SK-N-SH treated with all-trans-retinoic acid at 6 μM for 48 hours (cell line): ENCODE results near the gene AGL.

ENCODE experiments used
- CSDC2 ChIP-seq: fragments of 250-450 bp; sonication (Bioruptor Pico); IDR thresholded peaks from 2 replicates; pipeline ENCODE4 v1.5.0; 2020; ENCODE audit warnings: mild to moderate bottlenecking, moderate library complexity
- GLIS3 ChIP-seq: fragments of 250-450 bp; sonication (Bioruptor Pico); IDR thresholded peaks from 2 replicates; pipeline ENCODE4 v1.5.0; 2020; ENCODE audit warnings: mild to moderate bottlenecking, moderate library complexity
- ISL1 ChIP-seq: fragments of 250-450 bp; sonication (Bioruptor Pico); IDR thresholded peaks from 2 replicates; pipeline ENCODE4 v2.1.2; 2022; ENCODE audit warnings: mild to moderate bottlenecking, moderate library complexity
- OSR1 ChIP-seq: fragments of 250-450 bp; sonication (Bioruptor Pico); IDR thresholded peaks from 2 replicates; pipeline ENCODE4 v1.8.0; 2022; ENCODE audit warnings: moderate library complexity, mild to moderate bottlenecking, inconsistent platforms
- RARB ChIP-seq: fragments of 250-450 bp; sonication (Bioruptor Pico); IDR thresholded peaks from 2 replicates; pipeline ENCODE4 v1.8.0; 2021; ENCODE audit warnings: mild to moderate bottlenecking, moderate library complexity
- ZFP3 ChIP-seq: fragments of 250-450 bp; sonication (Bioruptor Pico); IDR thresholded peaks from 2 replicates; pipeline ENCODE4 v1.5.0; 2020; ENCODE audit warnings: mild to moderate bottlenecking, moderate library complexity
- ZFP30 ChIP-seq: fragments of 450-650 bp; formaldehyde crosslinking; IDR thresholded peaks from 2 replicates; pipeline ENCODE4 v1.5.0; 2022; ENCODE audit warnings: mild to moderate bottlenecking, moderate library complexity
- ZNF8 ChIP-seq: fragments of 450-650 bp; formaldehyde crosslinking; IDR thresholded peaks from 2 replicates; pipeline ENCODE4 v1.5.0; 2020; ENCODE audit warnings: mild to moderate bottlenecking, moderate library complexity
- TF ChIP-seq, protein P1 (sequence below): fragments of 250-450 bp; sonication (Bioruptor Pico); IDR thresholded peaks from 2 replicates; pipeline ENCODE4 v1.8.0; 2020; ENCODE audit warnings: mild to moderate bottlenecking, moderate library complexity, borderline replicate concordance
- TF ChIP-seq, protein P2 (sequence below): fragments of 250-450 bp; sonication (Bioruptor Pico); IDR thresholded peaks from 2 replicates; pipeline ENCODE4 v1.8.0; 2021; ENCODE audit warnings: low read depth, mild to moderate bottlenecking, moderate library complexity, borderline replicate concordance
- TF ChIP-seq, protein P3 (sequence below): fragments of 250-450 bp; sonication (Bioruptor Pico); IDR thresholded peaks from 2 replicates; pipeline ENCODE4 v1.5.1; 2020; ENCODE audit warnings: low read depth, mild to moderate bottlenecking, moderate library complexity

DNA sequence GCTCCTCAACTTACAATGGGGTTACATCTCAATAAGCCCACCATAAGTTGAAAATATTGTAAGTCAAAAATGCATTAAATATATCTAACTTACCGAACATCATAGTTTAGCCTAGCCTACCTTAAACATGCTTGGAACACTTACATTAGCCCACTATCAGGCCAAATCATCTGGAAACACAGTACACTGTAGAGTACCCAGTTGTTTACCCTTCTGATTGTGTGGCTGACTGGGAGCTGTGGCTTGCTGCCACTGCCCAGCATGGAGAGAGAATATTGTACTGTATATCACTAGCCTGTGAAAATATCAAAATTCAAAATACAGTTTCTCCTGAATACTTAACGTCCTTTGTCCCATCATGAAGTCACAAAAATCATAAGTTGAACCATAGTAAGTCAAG lies 43.3 kb upstream of the AGL start:
- TF ChIP-seq RARB (CRISPR knock-in tag) (no peak), CSDC2 (CRISPR knock-in tag) (no peak), ISL1 (CRISPR knock-in tag) (no peak), GLIS3 (CRISPR knock-in tag) (no peak), ZNF8 (no peak), OSR1 (CRISPR knock-in tag) (no peak), ZFP3 (no peak), ZFP30 (no peak)
- TF ChIP-seq, protein P1, sequence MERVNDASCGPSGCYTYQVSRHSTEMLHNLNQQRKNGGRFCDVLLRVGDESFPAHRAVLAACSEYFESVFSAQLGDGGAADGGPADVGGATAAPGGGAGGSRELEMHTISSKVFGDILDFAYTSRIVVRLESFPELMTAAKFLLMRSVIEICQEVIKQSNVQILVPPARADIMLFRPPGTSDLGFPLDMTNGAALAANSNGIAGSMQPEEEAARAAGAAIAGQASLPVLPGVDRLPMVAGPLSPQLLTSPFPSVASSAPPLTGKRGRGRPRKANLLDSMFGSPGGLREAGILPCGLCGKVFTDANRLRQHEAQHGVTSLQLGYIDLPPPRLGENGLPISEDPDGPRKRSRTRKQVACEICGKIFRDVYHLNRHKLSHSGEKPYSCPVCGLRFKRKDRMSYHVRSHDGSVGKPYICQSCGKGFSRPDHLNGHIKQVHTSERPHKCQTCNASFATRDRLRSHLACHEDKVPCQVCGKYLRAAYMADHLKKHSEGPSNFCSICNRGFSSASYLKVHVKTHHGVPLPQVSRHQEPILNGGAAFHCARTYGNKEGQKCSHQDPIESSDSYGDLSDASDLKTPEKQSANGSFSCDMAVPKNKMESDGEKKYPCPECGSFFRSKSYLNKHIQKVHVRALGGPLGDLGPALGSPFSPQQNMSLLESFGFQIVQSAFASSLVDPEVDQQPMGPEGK (CRISPR knock-in tag) = no peak
- TF ChIP-seq, protein P2, sequence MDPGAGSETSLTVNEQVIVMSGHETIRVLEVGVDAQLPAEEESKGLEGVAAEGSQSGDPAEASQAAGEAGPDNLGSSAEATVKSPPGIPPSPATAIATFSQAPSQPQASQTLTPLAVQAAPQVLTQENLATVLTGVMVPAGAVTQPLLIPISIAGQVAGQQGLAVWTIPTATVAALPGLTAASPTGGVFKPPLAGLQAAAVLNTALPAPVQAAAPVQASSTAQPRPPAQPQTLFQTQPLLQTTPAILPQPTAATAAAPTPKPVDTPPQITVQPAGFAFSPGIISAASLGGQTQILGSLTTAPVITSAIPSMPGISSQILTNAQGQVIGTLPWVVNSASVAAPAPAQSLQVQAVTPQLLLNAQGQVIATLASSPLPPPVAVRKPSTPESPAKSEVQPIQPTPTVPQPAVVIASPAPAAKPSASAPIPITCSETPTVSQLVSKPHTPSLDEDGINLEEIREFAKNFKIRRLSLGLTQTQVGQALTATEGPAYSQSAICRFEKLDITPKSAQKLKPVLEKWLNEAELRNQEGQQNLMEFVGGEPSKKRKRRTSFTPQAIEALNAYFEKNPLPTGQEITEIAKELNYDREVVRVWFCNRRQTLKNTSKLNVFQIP (CRISPR knock-in tag) = no peak
- TF ChIP-seq, protein P3, sequence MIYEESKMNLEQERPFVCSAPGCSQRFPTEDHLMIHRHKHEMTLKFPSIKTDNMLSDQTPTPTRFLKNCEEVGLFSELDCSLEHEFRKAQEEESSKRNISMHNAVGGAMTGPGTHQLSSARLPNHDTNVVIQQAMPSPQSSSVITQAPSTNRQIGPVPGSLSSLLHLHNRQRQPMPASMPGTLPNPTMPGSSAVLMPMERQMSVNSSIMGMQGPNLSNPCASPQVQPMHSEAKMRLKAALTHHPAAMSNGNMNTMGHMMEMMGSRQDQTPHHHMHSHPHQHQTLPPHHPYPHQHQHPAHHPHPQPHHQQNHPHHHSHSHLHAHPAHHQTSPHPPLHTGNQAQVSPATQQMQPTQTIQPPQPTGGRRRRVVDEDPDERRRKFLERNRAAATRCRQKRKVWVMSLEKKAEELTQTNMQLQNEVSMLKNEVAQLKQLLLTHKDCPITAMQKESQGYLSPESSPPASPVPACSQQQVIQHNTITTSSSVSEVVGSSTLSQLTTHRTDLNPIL (CRISPR knock-in tag) = no peak
